ENCODE data around the gene ZNF562.

GRCh38 chr19:9700229-9700981, 25.5 kb upstream of the ZNF562 start:
- TF ChIP-seq, protein P1, sequence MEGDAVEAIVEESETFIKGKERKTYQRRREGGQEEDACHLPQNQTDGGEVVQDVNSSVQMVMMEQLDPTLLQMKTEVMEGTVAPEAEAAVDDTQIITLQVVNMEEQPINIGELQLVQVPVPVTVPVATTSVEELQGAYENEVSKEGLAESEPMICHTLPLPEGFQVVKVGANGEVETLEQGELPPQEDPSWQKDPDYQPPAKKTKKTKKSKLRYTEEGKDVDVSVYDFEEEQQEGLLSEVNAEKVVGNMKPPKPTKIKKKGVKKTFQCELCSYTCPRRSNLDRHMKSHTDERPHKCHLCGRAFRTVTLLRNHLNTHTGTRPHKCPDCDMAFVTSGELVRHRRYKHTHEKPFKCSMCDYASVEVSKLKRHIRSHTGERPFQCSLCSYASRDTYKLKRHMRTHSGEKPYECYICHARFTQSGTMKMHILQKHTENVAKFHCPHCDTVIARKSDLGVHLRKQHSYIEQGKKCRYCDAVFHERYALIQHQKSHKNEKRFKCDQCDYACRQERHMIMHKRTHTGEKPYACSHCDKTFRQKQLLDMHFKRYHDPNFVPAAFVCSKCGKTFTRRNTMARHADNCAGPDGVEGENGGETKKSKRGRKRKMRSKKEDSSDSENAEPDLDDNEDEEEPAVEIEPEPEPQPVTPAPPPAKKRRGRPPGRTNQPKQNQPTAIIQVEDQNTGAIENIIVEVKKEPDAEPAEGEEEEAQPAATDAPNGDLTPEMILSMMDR (IDR thresholded peaks at IDR 0.05): no peak
- no peak for TF ChIP-seq POLR2A (IDR thresholded peaks at IDR 0.05; ENCODE audit: low read depth)
